HL-60 (cell line): ENCODE data around the gene P2RX3.

Experiments
- CTCF ChIP-seq: IDR thresholded peaks from one replicate; pipeline ENCODE4 v1.5.1; 2011; ENCODE audit warnings: low read length, control low read depth, inconsistent platforms; ENCODE audit not compliant: insufficient read depth
- POLR2AphosphoS5 ChIP-seq: IDR thresholded peaks from 2 replicates; pipeline ENCODE4 v1.6.1; 2012; ENCODE audit warnings: low read depth
- SPI1 ChIP-seq: IDR thresholded peaks from 2 replicates; pipeline ENCODE4 v1.6.1; 2012; ENCODE audit warnings: low read depth, mild to moderate bottlenecking, borderline replicate concordance

GRCh38 chr11:57335023-57335342, 3.2 kb upstream of the P2RX3 start:
- no peak for TF ChIP-seq SPI1
- no peak for TF ChIP-seq CTCF
- TF ChIP-seq POLR2AphosphoS5: no peak
